HG02943 (cell line): Measurements from ENCODE around the gene TFDP2.
"Not testable (repeated sequence)": the region's sequence is repeated elsewhere in the genome, so short reads cannot be mapped to it uniquely, and the experiment has no call there.

Experiments
- ATAC-seq: cut with Tn5 transposase; IDR thresholded peaks from one replicate; pipeline ENCODE4 v1.9.1; 2021; ENCODE audit warnings: mild to moderate bottlenecking, low read depth, moderate library complexity; ENCODE audit not compliant: unreplicated experiment

TFDP2 gene

DNA sequence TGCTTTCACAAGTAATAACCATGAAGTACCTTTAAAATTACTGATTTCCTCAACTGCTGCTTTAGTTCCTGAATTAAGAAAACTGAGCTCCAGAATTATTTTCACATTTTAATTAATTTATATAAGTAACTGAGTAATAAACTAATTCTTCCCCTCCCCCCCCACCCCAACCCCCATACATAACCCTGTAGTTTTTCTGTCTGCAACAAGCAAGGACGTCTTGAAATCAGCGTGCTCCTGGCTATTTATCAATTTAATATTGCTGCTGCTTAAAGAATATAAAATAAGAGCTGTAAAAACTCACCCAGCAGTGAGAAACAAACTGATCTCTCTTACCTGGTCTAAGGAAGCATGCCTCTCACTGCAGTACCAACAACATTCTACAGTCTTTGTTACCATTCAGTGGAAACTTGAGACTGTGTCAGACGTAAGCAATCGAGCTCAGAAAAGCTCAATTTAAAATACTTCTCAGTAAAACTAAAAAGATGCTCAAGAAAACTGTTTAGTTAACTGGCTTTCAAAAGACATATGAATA lies 121.0 kb downstream of the TFDP2 start:
- ATAC-seq: peak; percentile 69

DNA sequence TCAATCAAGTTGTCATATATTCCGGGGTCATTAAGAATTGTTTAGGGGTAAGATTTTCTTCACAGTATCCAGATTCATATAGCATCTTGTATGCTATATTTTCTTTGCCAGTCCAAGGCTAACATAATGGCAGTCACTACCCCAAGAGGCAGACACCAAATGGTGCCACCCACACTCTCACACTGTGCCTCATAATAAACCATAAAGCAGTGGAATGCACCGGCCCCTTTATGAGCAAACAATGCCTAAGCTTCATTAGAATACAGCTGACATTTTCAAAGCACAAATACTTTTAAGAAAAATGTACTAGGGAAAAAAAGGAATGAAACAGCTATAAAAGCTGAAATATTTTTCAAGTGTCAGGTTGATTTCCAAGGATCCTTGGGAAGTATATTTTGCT lies 121.6 kb downstream of the TFDP2 start:
- no peak for ATAC-seq

DNA sequence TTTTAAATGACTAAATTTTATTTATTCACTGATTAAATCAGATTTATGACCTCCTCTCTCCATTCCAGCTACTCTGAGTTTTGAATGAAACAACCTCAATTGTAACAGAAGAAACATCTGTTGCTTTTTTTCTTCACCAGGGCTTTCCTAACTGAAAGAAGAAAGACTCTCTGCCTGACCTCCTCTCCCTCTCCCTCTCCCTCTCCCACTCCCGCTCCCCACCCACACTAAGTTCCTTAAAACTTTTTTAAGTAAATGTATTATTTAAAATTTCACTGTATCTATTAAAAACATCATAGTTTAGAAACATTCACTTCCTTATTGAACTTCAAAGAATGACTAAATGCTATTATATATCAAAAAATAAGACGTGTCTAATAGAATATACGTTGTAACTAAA lies 122.0 kb downstream of the TFDP2 start:
- no peak for ATAC-seq

DNA sequence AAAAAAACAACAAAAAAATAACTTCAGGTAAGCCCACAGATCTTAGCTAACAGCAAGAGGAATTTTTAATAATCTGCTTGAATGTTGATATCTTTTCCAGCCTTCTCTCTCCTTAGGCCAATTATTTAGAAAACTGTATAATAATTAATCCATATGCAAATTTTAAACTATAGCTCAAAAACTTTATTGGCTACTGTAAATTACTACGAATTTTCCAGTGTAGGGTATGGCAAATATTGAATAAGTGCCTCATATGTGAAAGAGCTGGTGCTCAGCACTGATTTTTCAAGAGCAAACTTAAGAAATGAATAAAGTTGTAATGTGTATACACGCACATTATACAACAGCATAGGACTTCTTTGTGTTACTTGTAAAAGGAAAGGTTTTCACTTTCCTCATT lies 123.0 kb downstream of the TFDP2 start:
- ATAC-seq: no peak

DNA sequence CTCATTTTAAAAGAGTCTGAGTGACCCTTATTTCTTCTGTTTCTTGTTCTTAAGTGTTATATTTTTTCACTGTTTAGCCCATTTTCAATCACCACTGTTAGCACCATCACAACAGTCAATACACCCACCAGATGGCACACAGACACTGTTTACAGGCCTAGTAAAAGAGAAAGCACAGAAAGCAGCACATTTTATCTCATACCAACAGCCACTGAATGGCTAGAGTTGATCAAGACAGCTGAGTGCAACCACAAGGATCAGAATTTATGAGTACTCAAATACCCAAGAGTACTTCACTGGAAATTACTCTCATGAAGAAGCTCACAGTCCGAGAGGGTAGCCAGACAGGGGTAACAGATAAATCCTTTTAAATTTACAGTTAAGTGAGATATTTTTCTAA lies 127.0 kb downstream of the TFDP2 start:
- ATAC-seq: peak; percentile 59

DNA sequence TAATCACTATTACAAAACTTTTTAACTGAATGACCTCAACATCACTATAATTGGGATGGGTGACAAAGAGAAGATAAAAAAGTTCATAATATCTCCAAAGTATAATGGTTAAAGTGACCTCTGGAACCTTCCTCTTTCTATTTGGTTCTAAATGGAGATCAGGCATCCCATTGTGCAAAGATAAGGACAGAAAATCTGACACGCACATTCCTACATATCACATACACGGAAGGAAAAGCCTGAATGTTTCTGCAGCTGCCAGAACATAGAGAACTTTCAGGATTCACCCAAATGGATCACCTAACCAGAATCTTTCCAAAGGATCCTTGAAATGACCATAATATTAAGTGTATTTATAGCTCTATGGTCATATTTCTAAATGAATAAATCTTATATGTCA lies 128.2 kb downstream of the TFDP2 start:
- no peak for ATAC-seq

DNA sequence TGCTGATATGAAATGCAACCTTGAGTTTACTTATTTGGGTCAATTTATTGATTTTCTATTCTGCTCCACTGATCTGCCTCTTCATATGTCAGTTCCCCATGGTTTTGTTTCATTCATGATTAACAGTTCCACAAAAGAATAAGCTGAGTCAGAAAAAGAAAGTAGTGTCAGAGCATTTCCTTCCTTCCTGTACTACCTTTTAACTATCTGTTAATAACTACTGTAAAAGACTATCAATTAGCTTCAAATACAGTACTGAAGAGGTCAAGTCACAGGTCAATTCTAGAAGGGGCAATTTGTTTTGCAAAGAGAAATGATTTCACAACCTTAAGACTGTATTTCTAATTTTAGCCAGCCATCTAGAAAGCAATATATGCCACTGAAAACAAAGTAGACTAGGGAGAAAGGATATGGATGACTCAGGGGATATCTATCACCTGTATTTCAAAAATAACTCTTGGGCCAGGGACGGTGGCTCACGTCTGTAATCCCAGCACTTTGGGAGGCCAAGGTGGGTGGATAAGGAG lies 129.5 kb downstream of the TFDP2 start:
- ATAC-seq: peak; percentile 73

DNA sequence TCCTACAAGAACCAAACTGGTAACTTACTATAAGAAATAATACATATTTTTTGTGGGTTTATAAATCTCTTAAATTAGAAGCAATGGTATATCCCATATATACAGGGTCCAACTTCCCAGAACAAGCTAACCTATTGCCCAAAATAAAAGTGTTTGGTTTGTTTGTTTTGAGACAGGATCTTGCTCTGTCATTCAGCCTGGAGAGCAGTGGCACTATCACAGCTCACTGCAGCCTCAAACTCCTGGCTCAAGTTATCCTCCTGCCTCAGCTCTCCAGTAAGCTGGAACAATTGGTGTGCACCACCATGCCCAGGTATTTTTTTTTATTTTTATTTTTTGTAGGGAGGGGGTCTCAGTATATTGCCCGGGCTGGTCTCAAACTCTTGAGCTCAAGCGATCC lies 135.4 kb downstream of the TFDP2 start:
- no peak for ATAC-seq

DNA sequence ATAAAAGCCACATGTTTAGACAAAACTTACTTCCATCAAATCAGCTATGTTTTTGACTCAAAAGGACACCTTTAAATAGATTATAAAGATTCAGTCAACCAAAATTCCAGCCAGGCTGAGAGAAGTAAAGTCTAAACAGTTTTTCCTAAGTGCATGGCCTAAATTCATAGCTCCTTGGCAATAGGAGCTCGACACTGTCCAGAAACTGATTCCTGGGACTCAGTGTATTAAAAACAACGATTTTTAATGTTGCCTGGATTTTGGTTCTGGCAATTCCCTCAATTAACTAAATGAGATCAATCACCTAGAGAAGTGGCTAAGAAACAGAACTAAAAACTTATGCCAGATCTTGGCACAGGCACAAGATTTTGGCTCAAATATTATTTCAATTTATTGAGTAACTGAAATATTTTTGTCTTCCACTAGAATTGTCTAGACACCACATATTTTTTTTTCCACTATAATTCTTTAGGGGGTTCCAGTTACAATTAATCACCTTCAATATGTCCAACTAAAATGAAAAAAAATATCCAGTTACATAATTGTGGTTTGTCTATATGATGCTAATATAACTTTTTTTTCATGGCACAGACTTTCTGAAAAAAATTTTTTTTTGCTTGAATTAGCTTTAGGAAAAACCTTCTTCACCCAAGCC lies 135.9 kb downstream of the TFDP2 start:
- ATAC-seq: no peak

DNA sequence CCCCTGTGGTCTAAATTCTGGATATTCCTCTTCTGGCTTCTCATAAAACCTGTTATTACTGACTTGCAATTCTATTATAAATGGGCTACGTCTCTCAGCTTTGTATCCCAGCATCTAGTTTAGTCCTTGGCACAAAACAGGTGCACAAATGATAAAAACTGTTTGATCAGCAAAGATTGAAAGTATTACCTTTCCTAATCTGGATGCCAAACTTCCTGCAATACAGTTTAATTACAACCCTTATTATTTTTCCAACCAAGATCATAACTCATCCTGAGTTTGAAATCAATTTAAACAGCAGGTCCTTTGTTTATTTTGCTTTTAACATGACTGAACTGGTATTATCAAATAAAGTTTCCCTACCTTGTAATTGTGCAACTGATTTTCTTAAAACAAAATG lies 140.3 kb downstream of the TFDP2 start:
- ATAC-seq: no peak

DNA sequence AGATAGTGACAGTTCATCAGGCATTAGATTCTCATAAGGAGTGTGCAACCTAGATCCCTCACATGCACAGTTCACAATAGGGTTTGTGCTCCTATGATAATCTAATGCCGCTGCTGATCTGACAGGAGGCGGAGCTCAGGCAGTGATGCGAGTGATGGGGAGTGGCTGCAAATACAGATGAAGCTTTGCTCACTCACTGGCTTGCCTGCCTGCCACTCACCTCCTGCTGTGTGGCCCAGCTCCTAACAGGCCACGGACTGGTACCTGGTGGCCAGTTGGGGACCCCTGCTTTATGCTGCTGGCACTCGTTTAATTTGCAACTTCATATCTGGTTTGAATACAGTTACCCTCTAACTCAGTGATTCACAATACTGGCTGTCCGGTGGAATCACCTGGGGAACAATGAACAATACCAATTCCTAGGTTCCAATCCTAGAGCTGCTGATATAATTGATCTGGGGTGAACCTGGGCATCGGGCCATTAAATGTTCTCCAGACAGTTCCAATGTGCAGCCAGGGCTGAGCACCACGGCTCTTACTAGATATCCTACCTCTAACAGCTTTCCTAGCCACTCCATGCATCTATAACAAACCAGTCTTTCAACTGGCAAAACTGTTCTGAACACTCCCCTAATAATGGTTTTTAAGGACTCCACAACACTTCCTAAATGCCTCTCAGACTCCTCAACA lies 141.5 kb downstream of the TFDP2 start:
- no peak for ATAC-seq

DNA sequence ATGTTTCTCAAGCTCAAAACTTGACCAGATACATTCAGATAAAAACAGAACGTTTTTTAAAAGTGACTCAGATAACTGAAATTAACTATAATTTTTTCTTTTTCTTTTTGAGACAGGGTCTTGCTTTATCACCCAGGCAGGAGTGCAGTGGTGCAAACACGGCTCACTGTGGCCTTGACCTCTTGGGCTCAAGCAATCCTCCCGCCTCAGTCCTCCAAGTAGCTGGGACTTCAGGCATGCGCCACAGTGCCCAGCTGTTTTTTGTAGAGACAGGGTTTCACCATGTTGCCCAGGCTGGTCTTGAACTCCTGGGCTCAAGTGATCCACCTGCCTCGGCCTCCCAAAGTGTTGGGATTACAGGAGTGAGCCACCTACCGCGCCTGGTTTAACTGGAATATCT lies 144.4 kb downstream of the TFDP2 start:
- not testable (repeated sequence) for ATAC-seq

DNA sequence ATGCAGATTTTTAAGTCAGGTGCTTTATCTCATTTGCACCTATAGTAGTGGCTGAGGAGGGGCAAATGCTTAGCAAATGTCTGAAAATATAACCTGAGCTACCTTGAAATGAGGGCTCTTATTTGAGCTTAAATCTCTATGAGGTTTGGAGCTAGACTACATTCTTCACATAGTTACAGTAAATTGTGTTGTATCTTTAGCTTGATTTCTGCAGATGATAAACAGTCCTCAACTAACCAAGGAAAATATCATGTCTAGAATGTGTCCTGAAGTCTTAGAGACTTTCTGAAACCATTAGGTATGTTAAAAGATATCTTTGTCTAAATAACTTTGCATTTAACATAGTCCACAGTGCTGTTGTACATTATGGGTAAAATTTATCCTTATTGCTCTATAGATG lies 145.3 kb downstream of the TFDP2 start:
- no peak for ATAC-seq

DNA sequence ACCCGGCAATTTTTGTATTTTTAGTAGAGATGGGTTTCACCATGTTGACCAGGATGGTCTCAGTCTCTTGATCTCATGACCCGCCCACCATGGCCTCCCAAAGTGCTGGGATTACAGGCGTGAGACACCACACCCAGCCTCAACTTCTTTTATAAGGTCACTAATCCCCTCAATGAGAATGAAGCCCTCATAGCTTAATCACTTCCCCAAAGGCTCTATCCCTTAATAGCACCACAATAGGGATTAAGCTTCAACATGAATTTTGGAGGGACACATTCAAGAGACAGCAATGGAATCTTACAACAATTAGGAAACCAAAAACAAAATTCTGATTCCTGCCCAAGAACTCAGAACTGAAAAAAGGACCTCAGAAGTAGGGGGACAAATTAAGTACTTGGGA lies 146.1 kb downstream of the TFDP2 start:
- no peak for ATAC-seq

DNA sequence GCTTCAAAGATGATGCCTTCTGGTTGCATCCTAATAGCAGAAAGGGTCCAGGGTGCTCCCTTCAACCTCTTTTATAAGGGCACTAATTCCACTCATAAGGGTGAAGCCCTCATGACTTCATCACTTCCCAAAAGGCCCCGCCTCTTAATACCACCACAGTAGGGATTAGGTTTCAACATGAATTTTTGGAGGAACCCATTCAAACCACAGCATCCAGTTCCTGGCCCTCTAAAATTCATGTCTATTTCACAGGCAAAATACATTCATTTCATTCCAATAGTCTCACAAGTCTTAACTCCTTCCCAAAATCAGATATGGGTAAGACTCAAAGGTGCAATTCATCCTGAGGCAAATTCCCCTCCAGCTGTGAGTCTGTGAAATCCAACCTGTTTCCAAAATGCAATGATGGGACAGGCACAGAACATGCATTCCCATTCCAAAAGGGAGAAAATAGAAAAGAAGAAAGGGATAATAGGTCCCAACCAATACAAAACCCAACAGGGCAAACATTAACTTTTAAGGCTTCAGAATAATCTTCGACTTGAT lies 148.9 kb downstream of the TFDP2 start:
- ATAC-seq: no peak

DNA sequence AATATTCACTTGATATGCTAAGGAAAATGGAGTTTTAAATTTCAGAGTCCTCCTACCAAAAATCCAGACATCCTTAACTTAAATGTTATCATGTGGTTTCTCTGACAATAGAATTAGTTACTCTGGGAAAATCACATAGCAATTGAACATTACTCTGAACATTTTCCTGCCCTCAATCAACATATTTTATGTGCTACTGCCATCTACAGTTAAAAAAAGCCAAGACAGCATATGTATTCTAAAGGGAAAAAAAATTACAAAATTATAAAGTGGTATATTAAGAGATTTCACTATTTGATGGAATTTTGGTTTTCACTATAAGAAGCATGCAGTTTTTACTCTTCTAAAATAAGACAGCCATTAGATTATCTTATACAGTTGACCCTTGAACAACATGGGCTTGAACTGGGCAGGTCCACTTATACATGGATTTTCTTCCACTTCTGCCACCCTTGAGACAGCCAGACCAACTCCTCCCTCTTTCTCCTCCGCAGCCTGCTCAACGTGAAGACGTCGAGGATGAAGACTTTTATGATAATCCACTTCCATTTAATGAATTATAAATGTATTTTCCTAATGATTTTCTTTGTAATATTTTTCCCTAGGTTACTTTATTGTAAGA lies 150.6 kb downstream of the TFDP2 start:
- no peak for ATAC-seq

DNA sequence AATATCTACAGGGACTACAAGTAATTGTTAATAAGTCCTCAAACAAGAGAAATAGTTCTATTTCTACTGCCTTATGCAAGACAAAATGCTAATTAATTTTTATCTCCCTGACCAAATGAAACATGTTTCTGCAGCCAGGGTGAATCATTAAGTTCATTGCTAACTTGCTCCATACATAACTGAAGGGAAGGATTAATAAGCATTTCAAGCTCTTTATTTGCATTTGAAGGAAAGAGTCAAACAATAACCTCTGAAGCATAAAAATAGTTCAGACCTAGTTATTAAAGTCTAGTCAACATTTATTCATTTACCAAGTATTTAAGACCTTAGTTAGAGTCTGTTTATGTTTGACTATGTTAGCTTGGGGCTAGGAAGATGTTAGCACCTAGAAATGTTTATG lies 152.9 kb downstream of the TFDP2 start:
- peak; percentile 53 for ATAC-seq

DNA sequence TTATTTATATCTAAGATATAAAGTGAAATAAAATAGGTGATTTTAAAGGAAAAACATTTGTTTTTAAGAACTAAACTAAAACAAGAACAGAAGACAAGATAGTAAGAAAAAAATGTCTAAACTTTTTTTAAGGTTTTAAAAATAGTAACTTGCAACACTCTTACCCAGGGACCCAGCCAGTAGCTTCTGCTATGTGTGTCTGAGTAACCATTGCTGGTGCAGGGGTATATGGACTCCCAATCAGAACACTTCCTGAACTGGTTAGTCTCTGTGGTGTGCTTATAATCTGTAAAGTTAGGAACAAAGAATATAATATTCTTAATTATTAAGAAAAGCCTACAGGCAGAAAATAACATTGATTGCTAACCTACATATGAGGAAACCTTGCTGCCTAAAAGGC lies 154.5 kb downstream of the TFDP2 start:
- no peak for ATAC-seq

DNA sequence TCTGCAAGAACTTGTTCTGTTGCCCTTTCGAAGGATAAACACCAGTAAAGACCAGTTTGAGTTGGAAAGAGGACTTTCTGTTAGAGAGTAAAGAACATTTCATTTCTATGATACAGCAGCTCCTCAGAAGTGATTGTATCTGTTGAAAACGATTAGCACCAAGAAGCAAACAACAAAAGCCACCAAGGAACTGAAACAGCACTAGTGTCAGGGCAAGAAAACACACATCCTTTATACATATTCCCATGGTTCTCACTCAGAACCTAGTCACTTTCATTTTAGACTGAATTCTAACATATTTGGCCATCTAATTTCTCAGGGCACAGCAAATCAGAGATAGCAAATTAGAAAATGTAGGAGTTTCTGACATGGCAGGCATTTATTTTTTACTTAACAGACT lies 156.8 kb downstream of the TFDP2 start:
- ATAC-seq: no peak

DNA sequence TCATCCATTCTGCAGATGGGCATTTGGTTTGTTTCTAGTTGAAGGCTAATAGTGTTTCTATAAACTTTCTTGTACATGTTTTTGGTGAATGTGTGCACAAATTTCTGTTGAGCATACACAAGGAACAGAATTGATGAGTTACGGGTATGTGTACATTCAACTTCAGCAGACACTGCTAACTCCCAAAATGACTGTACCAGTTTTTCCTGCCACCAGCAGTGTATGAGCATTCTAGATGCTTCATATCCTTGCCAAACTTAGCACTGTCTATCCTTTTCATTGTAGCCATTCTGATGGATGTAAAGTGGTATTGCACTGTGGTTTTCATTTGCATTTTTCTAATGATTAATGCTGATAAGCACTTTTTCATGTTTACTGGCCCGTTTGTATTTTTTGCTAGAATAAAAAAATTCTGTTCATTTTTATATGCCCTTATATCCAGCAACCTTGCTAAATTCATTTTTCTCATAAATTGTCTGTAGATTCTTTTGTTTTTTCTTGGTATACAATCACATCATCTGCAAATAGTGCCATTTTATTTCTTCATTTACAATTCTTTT lies 162.7 kb downstream of the TFDP2 start:
- no peak for ATAC-seq

DNA sequence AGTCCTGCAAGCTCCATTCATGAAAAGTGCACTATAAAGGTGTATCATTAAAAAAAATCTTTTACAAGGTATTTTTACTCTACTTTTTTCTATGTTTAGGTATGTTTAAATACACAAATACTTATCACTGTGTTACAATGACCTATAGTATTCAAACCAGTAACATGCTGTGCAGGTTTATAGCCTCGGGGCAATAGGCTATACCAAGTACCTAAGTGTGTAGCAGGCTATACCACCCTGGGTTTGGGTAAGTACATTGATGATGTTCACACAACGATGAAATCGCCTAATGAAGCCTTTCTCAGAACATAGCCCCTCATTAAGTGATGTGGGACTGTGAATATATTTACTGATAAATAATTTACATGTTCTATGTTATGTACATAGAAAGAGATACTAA lies 168.3 kb downstream of the TFDP2 start:
- ATAC-seq: no peak
